Muscle of leg (tissue), 11 donors: ENCODE results near the gene HDAC9. TPM values are rescaled to one million over a fixed set of nuclear protein-coding genes. Genes with fewer than 3 reads are reported as not detected.
A peak's percentile ranks its signal among the peaks of the same experiment; 100 is the strongest.

ENCODE experiments used
- DNase-seq: peaks from one replicate; pipeline ENCODE4 v3.0.0; 2013
- H3K27ac ChIP-seq: one replicate; pipeline ENCODE4 v1.5.1; 2013; ENCODE audit warnings: mild to moderate bottlenecking, low read length, control low read depth
- H3K27me3 ChIP-seq: one replicate; pipeline ENCODE4 v1.6.1; 2013; ENCODE audit warnings: low read length; ENCODE audit not compliant: control insufficient read depth, insufficient read depth
- H3K36me3 ChIP-seq: one replicate; pipeline ENCODE4 v1.6.1; 2013; ENCODE audit warnings: low read length; ENCODE audit not compliant: control insufficient read depth, insufficient read depth
- H3K4me1 ChIP-seq: one replicate; pipeline ENCODE4 v1.6.1; 2013; ENCODE audit warnings: low read length; ENCODE audit not compliant: control insufficient read depth, insufficient read depth
- H3K4me3 ChIP-seq: one replicate; pipeline ENCODE4 v1.5.1; 2013; ENCODE audit warnings: low read length, control low read depth
- H3K9me3 ChIP-seq: replicated peaks from 2 replicates; pipeline ENCODE4 v1.6.1; 2013; ENCODE audit warnings: low read depth, low read length; ENCODE audit not compliant: control insufficient read depth
- WGBS: methylation state at CpG from one replicate; pipeline ENCODE4 v1.1.5; 2013; ENCODE audit warnings: missing lambda C conversion rate; ENCODE audit not compliant: insufficient coverage; 5-methylcytosine and 5-hydroxymethylcytosine counted together
- polyA plus RNA-seq, 8 donors: library from polyadenylated mRNA; unstranded; fragments of 120-200 nt; gene quantifications; one replicate each; pipeline versions ENCODE4 v1.2.1 to v1.2.3, GENCODE V29; 2013; ENCODE audit warnings: inconsistent platforms in 1 of 8, low replicate concordance in 1 of 8; ENCODE audit not compliant: insufficient read length in 8 of 8, insufficient read depth in 1 of 8
- total RNA-seq: library from RNA; stranded (reverse); fragments of 120-200 nt; gene quantifications from one replicate; pipeline ENCODE4 v1.2.4, GENCODE V29; 2013

The HDAC9 gene
- total and polyA plus RNA-seq, 9 donors: 11.9 to 38.2 (median 21.2) TPM

GRCh38 chr7:18792871-18793595, 297.5 kb downstream of the HDAC9 start:
- H3K4me3 ChIP-seq: no peak overlapping the region
- 66% methylated on average over 10 of the region's 13 CpGs for WGBS
- peak; percentile 28 for DNase-seq
- no peaks in the 10 kb centered on the region for H3K36me3 ChIP-seq
- no peak overlapping the region for H3K27ac ChIP-seq
- H3K27me3 ChIP-seq: no peaks in the 10 kb centered on the region
- H3K4me1 ChIP-seq: peaks cover 6% of the 10 kb centered on the region
- H3K9me3 ChIP-seq: no peaks in the 10 kb centered on the region

- H3K27ac ChIP-seq: no peak overlapping the region
- H3K4me1 ChIP-seq: peaks cover 6% of the 10 kb centered on the region
- no peak overlapping the region for H3K4me3 ChIP-seq
- no peaks in the 10 kb centered on the region for H3K27me3 ChIP-seq
- H3K36me3 ChIP-seq: no peaks in the 10 kb centered on the region
- H3K9me3 ChIP-seq: no peaks in the 10 kb centered on the region
- DNase-seq: no peak
Observed at GRCh38 chr7:18796216-18796615, 300.7 kb downstream of the HDAC9 start.

- no peak overlapping the region for H3K4me3 ChIP-seq
- H3K9me3 ChIP-seq: no peaks in the 10 kb centered on the region
- H3K27me3 ChIP-seq: no peaks in the 10 kb centered on the region
- WGBS: 88% methylated on average over 1 of the region's 3 CpGs
- H3K4me1 ChIP-seq: peaks cover 1% of the 10 kb centered on the region
- no peak for DNase-seq
- H3K27ac ChIP-seq: no peak overlapping the region
- H3K36me3 ChIP-seq: no peaks in the 10 kb centered on the region
Observed at GRCh38 chr7:18798088-18798906, 302.7 kb downstream of the HDAC9 start.

- Histone ChIP-seq H3K27ac (no peak overlapping the region), H3K36me3 (no peaks in the 10 kb centered on the region), H3K4me1 (no peaks in the 10 kb centered on the region), H3K27me3 (no peaks in the 10 kb centered on the region), H3K4me3 (no peak overlapping the region), H3K9me3 (no peaks in the 10 kb centered on the region)
- WGBS: no CpG with 5 or more reads among the region's 1 CpG
- no peak for DNase-seq
Observed at GRCh38 chr7:18799899-18800298, 304.4 kb downstream of the HDAC9 start.

GRCh38 chr7:18803923-18804322, 308.4 kb downstream of the HDAC9 start:
- no peak overlapping the region for H3K4me3 ChIP-seq

GRCh38 chr7:18806177-18806576, 310.6 kb downstream of the HDAC9 start:
- H3K9me3 ChIP-seq: no peaks in the 10 kb centered on the region
- no peaks in the 10 kb centered on the region for H3K27me3 ChIP-seq
- no peaks in the 10 kb centered on the region for H3K36me3 ChIP-seq
- DNase-seq: no peak
- no peak overlapping the region for H3K27ac ChIP-seq
- WGBS: 57% methylated on average over 1 of the region's 2 CpGs
- no peaks in the 10 kb centered on the region for H3K4me1 ChIP-seq
- H3K4me3 ChIP-seq: no peak overlapping the region

More at GRCh38 chr7:18803923-18804322, 308.4 kb downstream of the HDAC9 start:
- Histone ChIP-seq H3K36me3 (no peaks in the 10 kb centered on the region), H3K4me1 (no peaks in the 10 kb centered on the region), H3K9me3 (no peaks in the 10 kb centered on the region), H3K27ac (no peak overlapping the region), H3K27me3 (no peaks in the 10 kb centered on the region)
- no peak for DNase-seq
- no CpG with 5 or more reads among the region's 1 CpG for WGBS

- no peak overlapping the region for H3K27ac ChIP-seq
- no peaks in the 10 kb centered on the region for H3K27me3 ChIP-seq
- no CpG with 5 or more reads among the region's 3 CpGs for WGBS
- DNase-seq: peak; percentile 3
- H3K4me3 ChIP-seq: no peak overlapping the region
- no peaks in the 10 kb centered on the region for H3K9me3 ChIP-seq
- no peaks in the 10 kb centered on the region for H3K36me3 ChIP-seq
- H3K4me1 ChIP-seq: no peaks in the 10 kb centered on the region
Observed at GRCh38 chr7:18808026-18808425, 312.5 kb downstream of the HDAC9 start.

GRCh38 chr7:18815261-18815960, 319.9 kb downstream of the HDAC9 start:
- Histone ChIP-seq H3K9me3 (no peaks in the 10 kb centered on the region), H3K4me1 (no peaks in the 10 kb centered on the region), H3K27ac (no peak overlapping the region), H3K4me3 (no peak overlapping the region), H3K27me3 (no peaks in the 10 kb centered on the region), H3K36me3 (no peaks in the 10 kb centered on the region)
- DNase-seq: peak; percentile 60
- WGBS: 64% methylated on average over 2 of the region's 3 CpGs

GRCh38 chr7:18820981-18821380, 325.4 kb downstream of the HDAC9 start:
- no CpG with 5 or more reads among the region's 3 CpGs for whole genome bisulfite sequencing
- DNase-seq: no peak
- Histone ChIP-seq H3K4me3 (no peak overlapping the region), H3K27ac (no peak overlapping the region), H3K9me3 (no peaks in the 10 kb centered on the region), H3K27me3 (no peaks in the 10 kb centered on the region), H3K36me3 (no peaks in the 10 kb centered on the region), H3K4me1 (no peaks in the 10 kb centered on the region)

- no peak overlapping the region for H3K4me3 ChIP-seq
- H3K27me3 ChIP-seq: no peaks in the 10 kb centered on the region
- H3K4me1 ChIP-seq: no peaks in the 10 kb centered on the region
- no peaks in the 10 kb centered on the region for H3K36me3 ChIP-seq
- no peak overlapping the region for H3K27ac ChIP-seq
- DNase-seq: no peak
- no peaks in the 10 kb centered on the region for H3K9me3 ChIP-seq
Observed at GRCh38 chr7:18821554-18821953, 326.0 kb downstream of the HDAC9 start.
